Upper lobe of left lung (tissue), 6 donors: ENCODE results near the gene MPZL1. TPM values are rescaled to one million over a fixed set of nuclear protein-coding genes. Genes with fewer than 3 reads are reported as not detected.

Experiments
- ATAC-seq, 2 donors: fragments of 200-7000 bp; cut with Tn5 transposase; one replicate each; pipeline ENCODE4 v1.9.1; 2022; ENCODE audit warnings: mild to moderate bottlenecking in 2 of 2, moderate library complexity in 2 of 2; ENCODE audit not compliant: low FRiP score in 2 of 2
- DNase-seq, 2 donors: peaks; one replicate each; pipeline ENCODE4 v3.0.0-alpha.2; 2019 to 2020
- H3K27ac ChIP-seq, 4 donors: fragments of 200-600 bp; sonication (generic); one replicate each; pipeline ENCODE4 v1.5.1; 2016 to 2019
- H3K27me3 ChIP-seq, 4 donors: fragments of 200-600 bp; sonication (generic); one replicate each; pipeline ENCODE4 v1.5.1; 2017 to 2019
- H3K36me3 ChIP-seq, 4 donors: fragments of 200-600 bp; sonication (generic); one replicate each; pipeline ENCODE4 v1.5.1; 2016 to 2019
- H3K4me1 ChIP-seq, 4 donors: fragments of 200-600 bp; sonication (generic); one replicate each; pipeline ENCODE4 v1.5.1; 2018 to 2019
- H3K4me3 ChIP-seq, 4 donors: fragments of 200-600 bp; sonication (generic); one replicate each; pipeline ENCODE4 v1.5.1; 2017 to 2019; ENCODE audit warnings: mild to moderate bottlenecking in 2 of 4, moderate library complexity in 1 of 4
- H3K9me3 ChIP-seq, 4 donors: fragments of 200-600 bp; sonication (generic); one replicate each; pipeline ENCODE4 v1.5.1; 2018 to 2019
- CTCF ChIP-seq, 6 experiments: fragments of 450-650 bp in 4 of 6; fragments of 200-600 bp in 2 of 6; sonication (generic) in 2 of 6; IDR thresholded peaks; one replicate each; pipeline ENCODE4 v1.5.1; 2016 to 2019; ENCODE audit warnings: antibody characterized with exemption in 6 of 6
- EP300 ChIP-seq, 4 donors: sonication (generic); formaldehyde crosslinking; IDR thresholded peaks; one replicate each; pipeline ENCODE4 v1.5.1; 2017; ENCODE audit warnings: antibody characterized with exemption in 4 of 4, control low read depth in 2 of 4
- POLR2A ChIP-seq, 4 donors: fragments of 450-650 bp; IDR thresholded peaks; one replicate each; pipeline ENCODE4 v1.5.1; 2016 to 2017; ENCODE audit warnings: antibody characterized with exemption in 4 of 4, mild to moderate bottlenecking in 2 of 4
- POLR2AphosphoS5 ChIP-seq, 2 donors: sonication (generic); formaldehyde crosslinking; IDR thresholded peaks; one replicate each; pipeline ENCODE4 v1.5.1; 2017; ENCODE audit warnings: antibody characterized with exemption in 2 of 2
- WGBS, 2 donors: methylation state at CpG; one replicate each; pipeline ENCODE4 v1.1.5; 2017 to 2018; 5-methylcytosine and 5-hydroxymethylcytosine counted together
- total RNA-seq, 6 donors: library from RNA; depleted of rRNA in 4 of 6; stranded (reverse); fragments of >200 nt in 4 of 6; gene quantifications; one replicate each; pipeline versions ENCODE4 v1.1.0 to v1.2.1, GENCODE V29; 2016 to 2021
- donor health status: DM: no; HTN: no; CAD: no; lungs with moderate emphysema.
- donor health status: DM: no; HTN: yes; CAD: no; lungs with severe emphysema.

The MPZL1 gene
- total RNA-seq, 6 donors from 2014 or later: 28.3 to 80.6 (median 65.4) TPM

GRCh38 chr1:167722152-167722869, 529 bp downstream of the MPZL1 start:
- TF ChIP-seq POLR2A (IDR thresholded peaks at IDR 0.05) (peak in 1 of 4 donors; percentile 2), CTCF (IDR thresholded peaks at IDR 0.05) (no peak)
- Histone ChIP-seq H3K4me1 (peaks cover 26 to 30% (median 28%) of the 10 kb centered on the region in 4 donors), H3K4me3 (peak overlapping the region; percentile 91 to 99 (median 94)), H3K36me3 (no peaks in the 10 kb centered on the region), H3K27ac (peak overlapping the region; percentile 84 to 96 (median 93)), H3K27me3 (no peaks in the 10 kb centered on the region), H3K9me3 (no peaks in the 10 kb centered on the region)
- 0 to 1% methylated on average over 6 to 41 of the region's 52 CpGs for WGBS, 2 donors
- peak; percentile 47 to 71 for ATAC-seq
- DNase-seq: peak in 1 of 2 donors; percentile 52

DNA sequence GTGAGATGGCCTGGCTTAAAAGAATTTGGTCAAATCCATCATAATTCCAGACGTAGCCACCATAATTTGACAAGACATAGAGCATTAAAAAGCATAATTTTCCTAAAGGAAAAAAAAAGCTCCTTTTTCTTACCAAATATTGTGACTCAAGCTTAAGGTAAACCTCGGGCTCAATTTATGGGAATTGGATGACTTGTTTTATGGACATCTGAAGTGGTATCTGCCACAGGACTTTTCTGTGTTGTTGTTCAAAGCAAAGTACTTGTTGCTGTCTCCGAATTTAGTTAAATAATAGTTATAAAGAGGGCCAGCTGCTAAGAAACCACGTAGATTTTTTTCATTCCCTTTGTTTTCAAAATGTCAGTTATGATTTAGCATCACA, 1.1 kb downstream of the MPZL1 start:
- 24 to 27% methylated on average over 4 of the region's 4 CpGs for WGBS, 2 donors
- TF ChIP-seq POLR2A (IDR thresholded peaks at IDR 0.05) (no peak), EP300 (IDR thresholded peaks at IDR 0.05) (no peak), CTCF (IDR thresholded peaks at IDR 0.05) (no peak)
- Histone ChIP-seq H3K4me3 (peak overlapping the region; percentile 91 to 99 (median 94)), H3K27ac (peak overlapping the region in 2 of 4 donors; percentile 95 to 96), H3K36me3 (no peaks in the 10 kb centered on the region), H3K4me1 (peaks cover 26 to 30% (median 28%) of the 10 kb centered on the region in 4 donors), H3K27me3 (no peaks in the 10 kb centered on the region), H3K9me3 (no peaks in the 10 kb centered on the region)
- DNase-seq (no peak), ATAC-seq (no peak)

DNA sequence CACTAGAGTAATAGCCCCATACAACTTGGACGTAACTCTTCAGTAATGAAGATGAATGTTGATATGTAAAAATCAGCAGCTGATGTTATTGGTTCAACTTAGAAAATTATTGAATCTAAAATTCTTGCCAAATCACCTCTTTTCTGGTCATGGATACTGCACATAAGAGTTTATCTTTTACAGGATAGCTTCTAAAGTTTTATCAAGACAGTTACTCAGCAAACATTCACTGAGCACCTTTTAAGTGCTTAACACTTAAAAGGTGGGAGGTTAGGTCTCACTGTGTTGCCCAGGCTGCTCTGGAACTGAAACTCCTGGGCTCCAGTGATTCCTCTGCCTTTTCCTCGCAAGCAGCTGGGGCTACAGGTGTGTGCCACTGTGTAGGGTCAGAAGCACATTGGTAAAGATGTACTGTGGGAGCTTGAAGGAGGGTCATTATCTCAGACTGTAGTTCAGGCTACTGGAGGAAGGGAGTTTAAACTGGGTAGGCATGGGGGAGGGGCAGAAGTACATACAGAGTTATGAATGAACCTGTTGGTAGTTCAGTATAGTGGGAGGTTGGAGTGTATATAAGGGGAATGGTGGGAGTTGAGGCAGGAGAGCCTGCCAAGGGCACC, 2.0 kb downstream of the MPZL1 start:
- TF ChIP-seq POLR2A (IDR thresholded peaks at IDR 0.05): no peak
- no peak for TF ChIP-seq CTCF (IDR thresholded peaks at IDR 0.05)
- TF ChIP-seq POLR2AphosphoS5 (IDR thresholded peaks at IDR 0.05): no peak
- no peak for TF ChIP-seq EP300 (IDR thresholded peaks at IDR 0.05)
- Histone ChIP-seq H3K4me1 (peaks cover 26 to 30% (median 28%) of the 10 kb centered on the region in 4 donors), H3K36me3 (no peaks in the 10 kb centered on the region), H3K27ac (no peak overlapping the region), H3K4me3 (peak overlapping the region in 1 of 4 donors; percentile 93), H3K9me3 (no peaks in the 10 kb centered on the region), H3K27me3 (no peaks in the 10 kb centered on the region)
- DNase-seq: no peak
- WGBS, 2 donors: 65 to 73% methylated on average over 2 of the region's 2 CpGs
- no peak for ATAC-seq

DNA sequence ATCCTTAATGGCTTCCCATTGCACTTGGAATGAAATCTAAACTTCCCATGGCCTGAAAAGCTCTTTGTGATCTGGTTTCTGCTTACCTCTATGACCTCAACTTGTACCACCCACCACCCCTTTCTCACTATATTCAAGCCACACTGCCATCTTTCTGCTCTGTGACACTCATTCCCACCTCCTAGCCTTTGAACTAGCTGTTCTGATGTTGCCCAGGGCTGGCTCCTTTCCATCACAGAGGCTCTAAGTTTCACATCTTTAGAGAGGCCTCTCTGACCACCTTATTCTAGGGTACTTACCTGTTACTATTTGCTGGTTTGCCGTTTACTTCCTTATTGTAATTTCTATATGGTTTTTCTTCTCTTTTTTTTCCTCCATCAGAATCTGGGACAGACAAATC, 4.2 kb downstream of the MPZL1 start:
- TF ChIP-seq POLR2A (IDR thresholded peaks at IDR 0.05) (no peak), EP300 (IDR thresholded peaks at IDR 0.05) (no peak), CTCF (IDR thresholded peaks at IDR 0.05) (no peak), POLR2AphosphoS5 (IDR thresholded peaks at IDR 0.05) (no peak)
- ATAC-seq (no peak), DNase-seq (no peak)
- Histone ChIP-seq H3K9me3 (no peaks in the 10 kb centered on the region), H3K4me1 (peaks cover 19 to 29% (median 24%) of the 10 kb centered on the region in 4 donors), H3K4me3 (no peak overlapping the region), H3K27me3 (no peaks in the 10 kb centered on the region), H3K36me3 (peaks cover 0 to 7% (median 0%) of the 10 kb centered on the region in 4 donors), H3K27ac (no peak overlapping the region)
- WGBS, 2 donors: 44 to 57% methylated on average over 1 of the region's 1 CpG
